ENCODE measurements around the gene LENEP.
"Not testable (repeated sequence)": the region's sequence is repeated elsewhere in the genome, so short reads cannot be mapped to it uniquely, and the experiment has no call there.

LENEP gene

GRCh38 chr1:154974808-154975408 is 18.5 kb upstream of the LENEP start:
- peak; percentile 86 to 91 for DNase-seq (ENCODE audit: low read depth in 2 of 2)

GRCh38 chr1:154975409-154976059 is 17.9 kb upstream of the LENEP start:
- peak in 1 of 2 donors; percentile 18 for DNase-seq (ENCODE audit: low read depth in 2 of 2)

GRCh38 chr1:154977762-154978161 is 15.6 kb upstream of the LENEP start:
- DNase-seq (ENCODE audit: low read depth in 2 of 2), result not testable (repeated sequence)

GRCh38 chr1:154978360-154978759 is 15.0 kb upstream of the LENEP start:
- no peak for DNase-seq (ENCODE audit: low read depth in 2 of 2)

- DNase-seq (ENCODE audit: low read depth in 2 of 2), result no peak
Observed at GRCh38 chr1:154982341-154982740, 11.0 kb upstream of the LENEP start.

GRCh38 chr1:154982897-154983648 is 10.3 kb upstream of the LENEP start, which contains the start of gene FLAD1:
FLAD1 (plus strand) TSS chr1:154983344; CDS start chr1:154983695, 351 bp downstream.
- peak; percentile 85 to 88 for DNase-seq (ENCODE audit: low read depth in 2 of 2)

GRCh38 chr1:154983776-154984466 is 9.5 kb upstream of the LENEP start:
- no peak for DNase-seq (ENCODE audit: low read depth in 2 of 2)

GRCh38 chr1:154986736-154987135 is 6.7 kb upstream of the LENEP start:
- not testable (repeated sequence) for DNase-seq (ENCODE audit: low read depth in 2 of 2)

GRCh38 chr1:154987326-154987725 is 6.1 kb upstream of the LENEP start:
- DNase-seq (ENCODE audit: low read depth in 2 of 2), result no peak

- DNase-seq (ENCODE audit: low read depth in 2 of 2), result no peak
Observed at GRCh38 chr1:154988058-154988954, 5.1 kb upstream of the LENEP start.

- DNase-seq (ENCODE audit: low read depth in 2 of 2), result no peak
Observed at GRCh38 chr1:154989195-154989860, 4.1 kb upstream of the LENEP start.

GRCh38 chr1:154990276-154990675 is 3.1 kb upstream of the LENEP start:
- DNase-seq (ENCODE audit: low read depth in 2 of 2), result no peak

- DNase-seq (ENCODE audit: low read depth in 2 of 2), result no peak
Observed at GRCh38 chr1:154992721-154993571, 440 bp upstream of the LENEP start.

- DNase-seq (ENCODE audit: low read depth in 2 of 2), result no peak
Observed at GRCh38 chr1:154994269-154994587, 842 bp downstream of the LENEP start.

GRCh38 chr1:154994591-154994990 is 1.2 kb downstream of the LENEP start:
- DNase-seq (ENCODE audit: low read depth in 2 of 2), result no peak

GRCh38 chr1:154995301-154995983 is 2.1 kb downstream of the LENEP start:
- not testable (repeated sequence) for DNase-seq (ENCODE audit: low read depth in 2 of 2)

GRCh38 chr1:154996966-154997701 is 3.7 kb downstream of the LENEP start:
- DNase-seq (ENCODE audit: low read depth in 2 of 2), result no peak

- DNase-seq (ENCODE audit: low read depth in 2 of 2), result no peak
Observed at GRCh38 chr1:154998201-154998780, 4.9 kb downstream of the LENEP start.

All from stimulated activated CD8-positive, alpha-beta memory T cell treated with anti-CD3 and anti-CD28 coated beads, Interleukin-2, amount 100 ng/mL, for 1 hour (primary cell).